Gastroesophageal sphincter (tissue), 3 donors: ENCODE data around the gene HLA-DMA.

ENCODE experiments used
- CTCF ChIP-seq, 4 experiments: fragments of 200-600 bp in 2 of 4; fragments of 450-650 bp in 2 of 4; sonication (generic) in 1 of 4; IDR thresholded peaks; one replicate each; pipeline ENCODE4 v1.5.1; 2017 to 2019; ENCODE audit warnings: antibody characterized with exemption in 4 of 4, mild to moderate bottlenecking in 2 of 4, moderate library complexity in 2 of 4
- POLR2AphosphoS5 ChIP-seq: sonication (generic); formaldehyde crosslinking; IDR thresholded peaks from one replicate; pipeline ENCODE4 v1.6.1; 2017; ENCODE audit warnings: antibody characterized with exemption

DNA sequence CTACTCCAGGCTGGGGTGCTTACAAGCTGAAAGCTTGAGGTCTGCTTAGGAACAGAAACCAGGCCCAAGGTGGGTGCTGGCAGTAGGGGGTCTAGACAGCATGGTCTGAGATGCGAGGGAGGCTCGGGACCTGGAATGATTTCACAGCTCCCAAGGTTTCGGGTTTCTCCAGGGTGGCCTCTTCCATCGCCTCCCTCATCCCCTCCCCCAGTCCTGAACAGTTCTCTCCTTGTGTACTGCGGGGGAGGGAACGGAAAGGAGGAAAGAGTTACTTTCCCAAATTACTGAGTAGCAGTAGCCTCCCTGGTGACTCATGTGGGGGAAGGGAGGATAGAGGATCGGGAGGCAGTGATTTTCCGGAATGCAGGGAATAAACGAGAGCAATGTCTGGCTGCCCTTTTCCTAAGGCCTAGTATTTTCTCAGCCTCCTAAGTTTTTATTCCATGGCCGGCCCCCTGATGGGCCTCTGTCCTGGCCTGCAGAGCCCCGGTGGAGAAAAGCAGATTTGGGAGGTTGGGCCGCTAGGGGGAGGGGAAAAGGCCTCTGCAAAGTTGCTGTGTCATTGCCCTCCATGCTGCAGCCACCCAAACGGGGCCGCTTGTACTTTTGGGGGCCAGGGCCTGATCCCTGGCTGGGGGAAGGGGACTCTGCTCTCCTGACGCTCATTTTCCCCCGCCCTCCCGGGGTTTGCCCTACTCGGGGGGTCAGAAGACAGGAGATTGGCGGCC is 17.0 kb upstream of the HLA-DMA start:
- TF ChIP-seq CTCF (IDR thresholded peaks at IDR 0.05) (peak in 3 of 4 experiments; percentile 54 to 77 (median 69)), POLR2AphosphoS5 (peak; percentile 86)
